ENCODE data around the gene POU2AF1. TPM values are rescaled to one million over a fixed set of nuclear protein-coding genes. Genes with fewer than 3 reads are reported as not detected.

POU2AF1 gene, protein sequence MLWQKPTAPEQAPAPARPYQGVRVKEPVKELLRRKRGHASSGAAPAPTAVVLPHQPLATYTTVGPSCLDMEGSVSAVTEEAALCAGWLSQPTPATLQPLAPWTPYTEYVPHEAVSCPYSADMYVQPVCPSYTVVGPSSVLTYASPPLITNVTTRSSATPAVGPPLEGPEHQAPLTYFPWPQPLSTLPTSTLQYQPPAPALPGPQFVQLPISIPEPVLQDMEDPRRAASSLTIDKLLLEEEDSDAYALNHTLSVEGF
- 0.07 TPM for polyA plus RNA-seq (2013, experiment 1 of 2)
- polyA plus RNA-seq (2013, experiment 2 of 2), result 0.11 TPM

DNA sequence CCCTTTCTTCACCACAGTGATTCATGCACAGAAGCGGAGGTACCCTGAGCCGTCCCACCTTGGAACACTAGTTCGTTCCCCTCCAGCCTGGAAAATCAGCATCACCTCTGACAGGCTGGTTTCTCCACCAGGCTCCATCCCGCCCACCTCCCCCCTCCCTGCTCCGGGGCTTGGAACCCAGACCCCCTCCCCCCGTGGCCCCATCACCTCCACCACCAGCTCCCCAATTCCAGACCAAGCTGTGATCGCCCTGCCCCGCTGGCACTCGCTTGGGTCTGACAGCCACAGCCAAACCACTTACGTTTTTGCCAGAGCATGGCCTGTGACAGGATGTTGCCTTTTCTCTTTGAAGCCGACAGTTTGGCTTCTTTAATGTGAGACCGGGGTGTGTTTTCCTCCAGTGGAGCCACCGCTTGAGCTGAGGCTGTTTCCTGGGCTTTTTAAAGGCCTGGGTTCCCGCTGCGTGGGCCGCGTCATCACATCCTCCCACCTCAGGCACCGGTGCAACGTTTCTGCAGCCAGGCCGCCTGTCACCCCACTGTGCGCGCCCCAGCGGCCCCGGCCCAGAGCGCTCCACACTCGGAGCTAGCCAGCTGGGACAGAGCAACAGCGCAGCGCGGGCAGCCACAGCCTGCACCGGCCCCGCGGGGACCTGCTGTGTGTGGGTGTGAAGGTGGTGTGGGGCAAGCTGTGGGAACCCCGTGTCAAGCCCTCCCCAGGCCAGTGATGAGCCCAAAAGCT is at the start of gene POU2AF1:
Gene POU2AF1 (minus strand): TSS at position 415 of the 741 bp plus-strand sequence. CDS start 98 bp downstream, at position 317.
- no peak within 1 kb of the TSS for H3K27ac ChIP-seq (ENCODE audit: low read depth, low read length)
- H3K18ac ChIP-seq (ENCODE audit: low read length), result no peak within 1 kb of the TSS
- no peaks in the 10 kb centered on the region for H3K4me1 ChIP-seq (ENCODE audit: control insufficient read depth, low read depth, low read length)
- no peak within 1 kb of the TSS for H2BK5ac ChIP-seq (ENCODE audit: low read length)
- H3K79me1 ChIP-seq (ENCODE audit: low read length), result no peaks in the 10 kb centered on the region
- no peak within 1 kb of the TSS for H4K5ac ChIP-seq (ENCODE audit: low read length)
- no peak within 1 kb of the TSS for H3K4ac ChIP-seq (ENCODE audit: low read depth, low read length)
- H3K27me3 ChIP-seq (ENCODE audit: insufficient read depth, low read length, poor library complexity), result no peaks in the 10 kb centered on the region
- WGBS (ENCODE audit: extremely low coverage, insufficient coverage, low lambda C conversion rate), result no CpG with 5 or more reads among the region's 33 CpGs
- no peak within 1 kb of the TSS for H3K9ac ChIP-seq (ENCODE audit: low read length)
- no peak within 1 kb of the TSS for H3K4me2 ChIP-seq (ENCODE audit: low read length)
- no peaks in the 10 kb centered on the region for H3K79me2 ChIP-seq (ENCODE audit: control insufficient read depth, insufficient read depth, low read length)
- no peak within 1 kb of the TSS for H3K23ac ChIP-seq (ENCODE audit: low read length)
- H4K8ac ChIP-seq (ENCODE audit: low read depth, low read length), result no peak within 1 kb of the TSS
- H2BK120ac ChIP-seq (ENCODE audit: low read depth, low read length), result no peak within 1 kb of the TSS
- no peaks in the 10 kb centered on the region for H3K36me3 ChIP-seq (ENCODE audit: control insufficient read depth, insufficient read depth, low read length)
- H2BK15ac ChIP-seq (replicated peaks; ENCODE audit: low read depth), result no peak within 1 kb of the TSS
- H3K56ac ChIP-seq (ENCODE audit: low read length), result no peak within 1 kb of the TSS
- no peak for DNase-seq
- no peak within 1 kb of the TSS for H3K4me3 ChIP-seq (ENCODE audit: low read length)
- H2AK5ac ChIP-seq (ENCODE audit: low read length), result no peak within 1 kb of the TSS

DNA sequence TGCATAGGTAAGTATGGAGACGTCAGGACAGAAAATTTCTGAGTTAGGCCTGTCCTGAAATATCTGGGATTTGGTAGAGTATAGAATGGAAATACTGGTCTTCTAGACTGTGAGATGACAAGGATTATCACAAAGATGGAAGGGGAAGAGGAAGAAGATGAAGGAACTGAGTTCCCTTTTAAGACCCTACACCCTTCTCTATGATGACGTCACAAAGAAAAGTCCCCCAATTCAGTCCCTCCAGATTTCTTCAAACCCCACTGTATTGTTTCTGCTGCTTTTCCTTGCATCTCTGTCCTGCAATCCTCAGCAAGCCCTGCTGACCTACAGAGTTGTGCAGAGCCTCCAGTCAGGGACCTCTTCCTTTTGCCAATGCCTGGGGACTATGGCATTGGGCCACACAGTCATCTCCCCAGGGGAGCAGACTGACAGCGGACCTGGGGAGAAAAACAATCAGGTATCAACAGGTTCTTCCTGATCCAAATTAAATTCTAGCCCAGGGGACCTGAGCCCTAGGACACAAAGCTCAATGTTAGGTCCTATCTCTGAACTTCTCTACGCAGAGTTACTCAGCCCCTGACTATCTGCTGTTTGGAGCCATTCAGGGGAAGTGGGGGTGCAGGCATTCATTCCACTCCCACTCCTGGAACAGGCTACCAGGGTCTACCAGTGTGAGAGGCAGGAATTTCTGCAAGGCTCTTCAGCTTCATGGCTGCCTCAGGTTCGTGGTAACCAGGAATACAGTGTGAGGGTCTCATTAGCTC is 49.2 kb upstream of the POU2AF1 start:
- H3K9ac ChIP-seq (ENCODE audit: low read length), result no peak overlapping the region
- H3K79me1 ChIP-seq (ENCODE audit: low read length), result no peaks in the 10 kb centered on the region
- H3K79me2 ChIP-seq (ENCODE audit: control insufficient read depth, insufficient read depth, low read length), result no peaks in the 10 kb centered on the region
- H3K4ac ChIP-seq (ENCODE audit: low read depth, low read length), result no peak overlapping the region
- H3K18ac ChIP-seq (ENCODE audit: low read length), result no peak overlapping the region
- H4K5ac ChIP-seq (ENCODE audit: low read length), result no peak overlapping the region
- H3K36me3 ChIP-seq (ENCODE audit: control insufficient read depth, insufficient read depth, low read length), result no peaks in the 10 kb centered on the region
- no peak overlapping the region for H2BK15ac ChIP-seq (replicated peaks; ENCODE audit: low read depth)
- no peak overlapping the region for H2BK5ac ChIP-seq (ENCODE audit: low read length)
- no peak overlapping the region for H2BK120ac ChIP-seq (ENCODE audit: low read depth, low read length)
- H3K27me3 ChIP-seq (ENCODE audit: insufficient read depth, low read length, poor library complexity), result no peaks in the 10 kb centered on the region
- WGBS (ENCODE audit: extremely low coverage, insufficient coverage, low lambda C conversion rate), result no CpG with 5 or more reads among the region's 5 CpGs
- no peak overlapping the region for H2AK5ac ChIP-seq (ENCODE audit: low read length)
- peaks cover 1% of the 10 kb centered on the region for H3K4me1 ChIP-seq (ENCODE audit: control insufficient read depth, low read depth, low read length)
- no peak overlapping the region for H3K4me2 ChIP-seq (ENCODE audit: low read length)
- H3K27ac ChIP-seq (ENCODE audit: low read depth, low read length), result no peak overlapping the region
- no peak overlapping the region for H3K4me3 ChIP-seq (ENCODE audit: low read length)
- DNase-seq, result no peak
- H3K23ac ChIP-seq (ENCODE audit: low read length), result no peak overlapping the region
- no peak overlapping the region for H3K56ac ChIP-seq (ENCODE audit: low read length)
- no peak overlapping the region for H4K8ac ChIP-seq (ENCODE audit: low read depth, low read length)

DNA sequence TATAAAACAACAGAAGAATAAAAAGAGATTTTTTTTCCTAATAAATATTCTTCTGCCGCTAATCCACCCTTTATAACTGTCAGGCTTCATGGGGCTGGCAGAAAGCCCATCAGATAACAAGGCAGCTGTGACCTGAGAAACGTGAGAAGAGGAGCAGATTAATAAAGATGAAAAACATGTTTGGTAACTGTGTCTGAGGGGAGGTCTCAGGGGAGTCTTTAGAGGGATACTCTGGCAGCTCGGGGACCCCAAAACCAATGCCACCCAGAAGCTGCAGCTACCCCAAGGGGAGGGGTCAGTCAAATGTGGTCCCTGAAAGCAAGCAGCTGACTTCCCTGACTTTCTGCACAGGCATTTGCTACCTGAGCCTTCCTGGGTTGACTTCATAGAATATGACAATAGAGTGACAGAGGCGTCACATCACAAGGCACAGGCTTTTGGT is 48.4 kb upstream of the POU2AF1 start:
- Histone ChIP-seq H3K4me2 (ENCODE audit: low read length) (no peak overlapping the region), H2AK5ac (ENCODE audit: low read length) (no peak overlapping the region), H3K9ac (ENCODE audit: low read length) (no peak overlapping the region), H3K27ac (ENCODE audit: low read depth, low read length) (no peak overlapping the region), H3K4me3 (ENCODE audit: low read length) (no peak overlapping the region), H4K8ac (ENCODE audit: low read depth, low read length) (no peak overlapping the region), H3K36me3 (ENCODE audit: control insufficient read depth, insufficient read depth, low read length) (no peaks in the 10 kb centered on the region), H2BK5ac (ENCODE audit: low read length) (no peak overlapping the region), H3K4me1 (ENCODE audit: control insufficient read depth, low read depth, low read length) (peaks cover 1% of the 10 kb centered on the region), H3K27me3 (ENCODE audit: insufficient read depth, low read length, poor library complexity) (no peaks in the 10 kb centered on the region), H2BK120ac (ENCODE audit: low read depth, low read length) (no peak overlapping the region), H2BK15ac (replicated peaks; ENCODE audit: low read depth) (no peak overlapping the region), H3K23ac (ENCODE audit: low read length) (no peak overlapping the region), H3K18ac (ENCODE audit: low read length) (no peak overlapping the region), H3K79me2 (ENCODE audit: control insufficient read depth, insufficient read depth, low read length) (no peaks in the 10 kb centered on the region), H3K4ac (ENCODE audit: low read depth, low read length) (no peak overlapping the region), H3K56ac (ENCODE audit: low read length) (no peak overlapping the region), H3K79me1 (ENCODE audit: low read length) (no peaks in the 10 kb centered on the region), H4K5ac (ENCODE audit: low read length) (no peak overlapping the region)
- no peak for DNase-seq
- WGBS (ENCODE audit: extremely low coverage, insufficient coverage, low lambda C conversion rate), result no CpG with 5 or more reads among the region's 4 CpGs

DNA sequence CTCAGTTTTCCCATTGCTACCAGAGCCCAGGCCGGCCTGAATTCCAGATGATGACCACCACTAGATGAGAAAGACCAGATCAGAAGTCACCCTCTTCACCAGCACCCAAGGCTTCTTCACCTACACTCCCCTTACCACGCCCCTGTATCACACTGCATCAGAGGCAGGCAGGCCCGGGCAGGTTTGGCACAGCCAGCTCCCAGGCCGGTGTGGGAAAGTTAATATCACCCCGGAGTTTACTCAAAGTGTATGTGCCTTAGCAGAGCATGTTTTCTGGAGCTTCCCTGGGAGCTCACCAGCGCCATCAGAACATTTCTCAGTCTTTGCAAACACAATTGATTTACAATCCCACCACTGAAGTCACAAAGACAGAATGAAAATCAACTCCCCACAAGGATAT is 47.5 kb upstream of the POU2AF1 start:
- no peak overlapping the region for H3K4ac ChIP-seq (ENCODE audit: low read depth, low read length)
- no peak overlapping the region for H3K56ac ChIP-seq (ENCODE audit: low read length)
- peaks cover 1% of the 10 kb centered on the region for H3K4me1 ChIP-seq (ENCODE audit: control insufficient read depth, low read depth, low read length)
- no CpG with 5 or more reads among the region's 6 CpGs for WGBS (ENCODE audit: extremely low coverage, insufficient coverage, low lambda C conversion rate)
- DNase-seq, result no peak
- no peak overlapping the region for H3K4me3 ChIP-seq (ENCODE audit: low read length)
- no peak overlapping the region for H3K4me2 ChIP-seq (ENCODE audit: low read length)
- no peaks in the 10 kb centered on the region for H3K36me3 ChIP-seq (ENCODE audit: control insufficient read depth, insufficient read depth, low read length)
- no peak overlapping the region for H4K5ac ChIP-seq (ENCODE audit: low read length)
- H2BK120ac ChIP-seq (ENCODE audit: low read depth, low read length), result no peak overlapping the region
- no peak overlapping the region for H2AK5ac ChIP-seq (ENCODE audit: low read length)
- H3K79me2 ChIP-seq (ENCODE audit: control insufficient read depth, insufficient read depth, low read length), result no peaks in the 10 kb centered on the region
- no peak overlapping the region for H4K8ac ChIP-seq (ENCODE audit: low read depth, low read length)
- no peak overlapping the region for H3K23ac ChIP-seq (ENCODE audit: low read length)
- H3K79me1 ChIP-seq (ENCODE audit: low read length), result no peaks in the 10 kb centered on the region
- no peak overlapping the region for H3K9ac ChIP-seq (ENCODE audit: low read length)
- H3K27me3 ChIP-seq (ENCODE audit: insufficient read depth, low read length, poor library complexity), result no peaks in the 10 kb centered on the region
- H3K27ac ChIP-seq (ENCODE audit: low read depth, low read length), result no peak overlapping the region
- H2BK5ac ChIP-seq (ENCODE audit: low read length), result no peak overlapping the region
- H3K18ac ChIP-seq (ENCODE audit: low read length), result no peak overlapping the region
- no peak overlapping the region for H2BK15ac ChIP-seq (replicated peaks; ENCODE audit: low read depth)

DNA sequence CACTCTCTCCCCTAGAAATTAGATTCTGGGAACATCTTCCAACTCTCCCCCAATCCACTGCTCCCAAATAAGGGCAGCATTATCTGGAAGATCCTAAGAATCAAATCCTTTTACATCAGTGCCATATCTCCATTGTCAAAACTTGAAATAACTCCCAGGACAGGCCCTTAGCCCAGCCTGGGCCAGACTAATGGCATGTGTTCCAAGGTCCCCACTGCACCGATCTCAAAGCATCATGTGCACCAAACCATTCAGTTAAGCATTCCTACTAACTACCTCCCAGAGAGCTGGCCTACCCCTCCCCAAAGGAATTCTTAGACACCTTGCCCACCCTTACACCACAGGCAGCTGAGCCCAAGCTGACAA is 44.2 kb upstream of the POU2AF1 start:
- no peaks in the 10 kb centered on the region for H3K79me1 ChIP-seq (ENCODE audit: low read length)
- no peak overlapping the region for H3K9ac ChIP-seq (ENCODE audit: low read length)
- H3K79me2 ChIP-seq (ENCODE audit: control insufficient read depth, insufficient read depth, low read length), result no peaks in the 10 kb centered on the region
- no peak overlapping the region for H3K4me3 ChIP-seq (ENCODE audit: low read length)
- H3K4ac ChIP-seq (ENCODE audit: low read depth, low read length), result no peak overlapping the region
- H3K27me3 ChIP-seq (ENCODE audit: insufficient read depth, low read length, poor library complexity), result no peaks in the 10 kb centered on the region
- no peaks in the 10 kb centered on the region for H3K36me3 ChIP-seq (ENCODE audit: control insufficient read depth, insufficient read depth, low read length)
- no peaks in the 10 kb centered on the region for H3K4me1 ChIP-seq (ENCODE audit: control insufficient read depth, low read depth, low read length)
- H4K5ac ChIP-seq (ENCODE audit: low read length), result no peak overlapping the region
- H3K18ac ChIP-seq (ENCODE audit: low read length), result no peak overlapping the region
- DNase-seq, result no peak
- WGBS (ENCODE audit: extremely low coverage, insufficient coverage, low lambda C conversion rate), result no CpG with 5 or more reads among the region's 1 CpG
- H2BK15ac ChIP-seq (replicated peaks; ENCODE audit: low read depth), result no peak overlapping the region
- H3K23ac ChIP-seq (ENCODE audit: low read length), result no peak overlapping the region
- no peak overlapping the region for H2BK5ac ChIP-seq (ENCODE audit: low read length)
- no peak overlapping the region for H4K8ac ChIP-seq (ENCODE audit: low read depth, low read length)
- no peak overlapping the region for H3K56ac ChIP-seq (ENCODE audit: low read length)
- H2AK5ac ChIP-seq (ENCODE audit: low read length), result no peak overlapping the region
- H2BK120ac ChIP-seq (ENCODE audit: low read depth, low read length), result no peak overlapping the region
- no peak overlapping the region for H3K27ac ChIP-seq (ENCODE audit: low read depth, low read length)
- no peak overlapping the region for H3K4me2 ChIP-seq (ENCODE audit: low read length)
